Ovary (tissue), 3 donors: ENCODE results near the gene BNC2.

ENCODE experiments used
- CTCF ChIP-seq, 3 donors: fragments of 450-650 bp in 2 of 3; fragments of 200-600 bp in 1 of 3; IDR thresholded peaks; one replicate each; pipeline versions ENCODE4 v1.5.1 to v1.8.0; 2016 to 2022; ENCODE audit warnings: antibody characterized with exemption in 3 of 3, mild to moderate bottlenecking in 1 of 3
- EP300 ChIP-seq: sonication (generic); formaldehyde crosslinking; IDR thresholded peaks from one replicate; pipeline ENCODE4 v1.6.1; 2017; ENCODE audit warnings: antibody characterized with exemption
- POLR2A ChIP-seq: fragments of 450-650 bp; IDR thresholded peaks from one replicate; pipeline ENCODE4 v1.6.1; 2017; ENCODE audit warnings: antibody characterized with exemption, mild to moderate bottlenecking, moderate library complexity
- donor health status: DM: no; HTN: no; CAD: no.

- no peak for TF ChIP-seq CTCF (IDR thresholded peaks at IDR 0.05)
- no peak for TF ChIP-seq POLR2A
- no peak for TF ChIP-seq EP300
Observed at GRCh38 chr9:16591092-16591491, 279.4 kb downstream of the BNC2 start.
